ENCODE measurements around the gene MKLN1. TPM values are rescaled to one million over a fixed set of nuclear protein-coding genes. Genes with fewer than 3 reads are reported as not detected.

MKLN1 gene
- total and polyA plus RNA-seq, 2 donors (not counting 1 experiment from before 2014, with no cell fraction given): 8.5 to 68.4 TPM

DNA sequence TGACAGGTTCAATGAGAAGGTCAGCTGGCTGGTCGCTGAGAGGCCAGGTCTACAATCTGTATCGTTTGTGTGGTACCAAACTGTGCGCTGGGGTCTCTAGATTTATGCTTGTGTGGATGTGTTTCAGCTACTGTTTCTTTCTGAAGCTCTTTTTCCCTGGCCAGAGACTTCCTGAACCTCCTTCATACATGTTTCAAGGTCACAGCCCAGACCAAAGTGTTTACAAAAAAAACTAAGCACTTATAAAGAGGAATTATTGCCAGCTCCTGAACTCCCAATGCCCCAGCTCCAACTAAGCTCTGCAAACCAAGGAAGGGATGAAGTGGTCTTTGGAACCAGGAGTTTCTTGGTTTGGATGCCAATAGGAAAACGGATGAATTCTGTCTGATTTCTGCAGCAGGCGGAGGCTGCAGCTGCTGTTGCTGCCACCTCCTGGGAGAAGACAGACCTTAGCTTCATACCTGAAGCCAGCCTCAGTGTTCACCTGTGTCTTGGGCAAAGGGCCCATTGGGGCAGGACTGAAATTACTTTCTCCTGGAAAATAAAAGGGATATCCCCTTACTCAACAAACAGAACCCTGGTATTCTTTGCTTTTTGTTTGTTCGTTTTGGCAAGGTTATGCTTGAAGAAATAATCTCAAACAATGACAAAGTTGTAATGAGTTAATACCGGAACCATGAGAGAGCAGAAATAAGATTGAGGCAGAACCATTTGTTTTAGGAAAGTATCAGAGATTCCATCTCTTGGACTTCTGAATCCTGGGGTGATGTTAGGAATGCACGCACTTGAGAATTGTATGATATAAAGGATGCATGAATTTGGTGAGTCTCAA lies 24.6 kb upstream of the MKLN1 start:
- intact Hi-C loops (cut with micrococcal nuclease): loop anchor here (1.0 to 5.0 kb wide), 3 partner anchors 232 to 406 kb away; no protein-coding TSS in a partner anchor
- no peaks in the 10 kb centered on the region for H3K27me3 ChIP-seq (replicated peaks in 1 of 4; ENCODE audit: control extremely low read depth in 1 of 4, control insufficient read depth in 3 of 4, insufficient read depth in 4 of 4, low read length in 3 of 4)
- peaks cover 2% of the 10 kb centered on the region for H3K4me1 Mint-ChIP-seq
- DNase-seq: peak; percentile 42
- H2AFZ ChIP-seq (ENCODE audit: insufficient read depth, low read depth, low read length, poor library complexity, severe bottlenecking): no peak overlapping the region
- TF ChIP-seq, protein P1, sequence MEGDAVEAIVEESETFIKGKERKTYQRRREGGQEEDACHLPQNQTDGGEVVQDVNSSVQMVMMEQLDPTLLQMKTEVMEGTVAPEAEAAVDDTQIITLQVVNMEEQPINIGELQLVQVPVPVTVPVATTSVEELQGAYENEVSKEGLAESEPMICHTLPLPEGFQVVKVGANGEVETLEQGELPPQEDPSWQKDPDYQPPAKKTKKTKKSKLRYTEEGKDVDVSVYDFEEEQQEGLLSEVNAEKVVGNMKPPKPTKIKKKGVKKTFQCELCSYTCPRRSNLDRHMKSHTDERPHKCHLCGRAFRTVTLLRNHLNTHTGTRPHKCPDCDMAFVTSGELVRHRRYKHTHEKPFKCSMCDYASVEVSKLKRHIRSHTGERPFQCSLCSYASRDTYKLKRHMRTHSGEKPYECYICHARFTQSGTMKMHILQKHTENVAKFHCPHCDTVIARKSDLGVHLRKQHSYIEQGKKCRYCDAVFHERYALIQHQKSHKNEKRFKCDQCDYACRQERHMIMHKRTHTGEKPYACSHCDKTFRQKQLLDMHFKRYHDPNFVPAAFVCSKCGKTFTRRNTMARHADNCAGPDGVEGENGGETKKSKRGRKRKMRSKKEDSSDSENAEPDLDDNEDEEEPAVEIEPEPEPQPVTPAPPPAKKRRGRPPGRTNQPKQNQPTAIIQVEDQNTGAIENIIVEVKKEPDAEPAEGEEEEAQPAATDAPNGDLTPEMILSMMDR (IDR thresholded peaks at IDR 0.05): peak; percentile 41
- no peak for TF ChIP-seq EZH2 (IDR thresholded peaks at IDR 0.05; ENCODE audit: borderline replicate concordance, insufficient read depth, low read depth, low read length, poor library complexity, severe bottlenecking)
- peaks cover 7% of the 10 kb centered on the region for H3K9me3 Mint-ChIP-seq (ENCODE audit: insufficient read depth)
- no peaks in the 10 kb centered on the region for H3K4me1 ChIP-seq (ENCODE audit: control insufficient read depth in 2 of 2, insufficient read depth in 2 of 2, low read length in 2 of 2)
- no peak overlapping the region for H3K9ac ChIP-seq (ENCODE audit: low read length)
- H3K27me3 Mint-ChIP-seq: no peaks in the 10 kb centered on the region
- 85% methylated on average over 5 of the region's 8 CpGs for WGBS (ENCODE audit: insufficient coverage)
- no peaks in the 10 kb centered on the region for H3K79me2 ChIP-seq (ENCODE audit: control insufficient read depth, insufficient read depth, low read length)
- no peak for ATAC-seq (ENCODE audit: low read depth)
- no peak overlapping the region for H3K27ac ChIP-seq (ENCODE audit: low read length in 2 of 2)
- H3K36me3 ChIP-seq (replicated peaks in 1 of 2; ENCODE audit: control extremely low read depth in 1 of 2, control insufficient read depth in 1 of 2, extremely low read depth in 1 of 2, insufficient read depth in 2 of 2, low read length in 1 of 2): no peaks in the 10 kb centered on the region
- H3K4me2 ChIP-seq (replicated peaks; ENCODE audit: low read depth, low read length, poor library complexity, severe bottlenecking): no peak overlapping the region
- H4K20me1 ChIP-seq (ENCODE audit: control insufficient read depth, insufficient read depth, low read length, poor library complexity, severe bottlenecking): no peaks in the 10 kb centered on the region
- POLR2A ChIA-PET: interaction anchor here (0.7 to 0.8 kb wide), 2 partner anchors 94 to 196 kb away, joined by 3 to 4 read pairs; no protein-coding TSS in a partner anchor
- H3K27ac Mint-ChIP-seq: no peak overlapping the region
- H3K4me3 ChIP-seq (ENCODE audit: control extremely low read depth in 1 of 5, extremely low read depth in 1 of 5, insufficient read depth in 1 of 5, low read depth in 2 of 5, low read length in 4 of 5): no peak overlapping the region
- H3K4me3 Mint-ChIP-seq: no peak overlapping the region
- H3K9me3 ChIP-seq (ENCODE audit: control extremely low read depth in 1 of 3, control insufficient read depth in 2 of 3, insufficient read depth in 1 of 3, low read length in 2 of 3): peaks cover 0 to 15% (median 13%) of the 10 kb centered on the region in 3 donors
- CTCF ChIA-PET: interaction anchor here (0.5 to 3.4 kb wide), 24 partner anchors 10 to 1240 kb away, joined by 3 to 25 read pairs (median 4); no protein-coding TSS in a partner anchor

DNA sequence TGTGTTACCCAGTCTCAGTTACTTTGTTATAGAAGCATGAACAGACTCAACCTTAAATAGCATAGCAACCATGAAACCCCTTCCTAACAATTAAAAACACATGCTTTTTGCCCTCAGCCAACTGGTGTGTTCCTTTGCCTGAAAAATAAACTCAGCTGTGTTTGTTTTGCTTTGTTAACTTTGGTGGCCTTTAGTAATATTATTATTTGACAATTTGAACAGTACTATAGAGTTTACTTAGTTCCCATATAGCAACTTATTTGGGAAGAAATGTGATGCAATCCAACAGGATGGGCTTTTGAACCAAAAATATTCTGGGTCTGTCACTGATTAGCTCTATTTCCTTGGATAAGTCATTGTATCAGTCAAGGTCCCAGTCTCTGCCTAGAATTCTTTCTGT lies 22.5 kb upstream of the MKLN1 start:
- no peaks in the 10 kb centered on the region for H3K4me1 ChIP-seq (ENCODE audit: control insufficient read depth in 2 of 2, insufficient read depth in 2 of 2, low read length in 2 of 2)
- Mint-ChIP-seq H3K27ac (no peak overlapping the region), H3K9me3 (ENCODE audit: insufficient read depth) (peaks cover 11% of the 10 kb centered on the region), H3K4me1 (peaks cover 2% of the 10 kb centered on the region), H3K27me3 (no peaks in the 10 kb centered on the region), H3K4me3 (no peak overlapping the region)
- no peak overlapping the region for H2AFZ ChIP-seq (ENCODE audit: insufficient read depth, low read depth, low read length, poor library complexity, severe bottlenecking)
- ChIA-PET CTCF (interaction anchor here (0.6 to 3.1 kb wide), 4 partner anchors 8 to 408 kb away, joined by 3 to 13 read pairs (median 4); no protein-coding TSS in a partner anchor), POLR2A (interaction anchor here (1.1 kb wide), 1 partner anchor 183 kb away, joined by 3 read pairs; no protein-coding TSS in a partner anchor)
- DNase-seq: no peak
- no peak for ATAC-seq (ENCODE audit: low read depth)
- TF ChIP-seq, protein P1 (IDR thresholded peaks at IDR 0.05): no peak
- no peak for TF ChIP-seq EZH2 (IDR thresholded peaks at IDR 0.05; ENCODE audit: borderline replicate concordance, insufficient read depth, low read depth, low read length, poor library complexity, severe bottlenecking)
- H3K9ac ChIP-seq (ENCODE audit: low read length): no peak overlapping the region
- no peak overlapping the region for H3K4me2 ChIP-seq (replicated peaks; ENCODE audit: low read depth, low read length, poor library complexity, severe bottlenecking)
- H3K27ac ChIP-seq (ENCODE audit: low read length in 2 of 2): no peak overlapping the region
- intact Hi-C loops (cut with micrococcal nuclease): no loop called here
- H3K36me3 ChIP-seq (replicated peaks in 1 of 2; ENCODE audit: control extremely low read depth in 1 of 2, control insufficient read depth in 1 of 2, extremely low read depth in 1 of 2, insufficient read depth in 2 of 2, low read length in 1 of 2): no peaks in the 10 kb centered on the region
- H3K27me3 ChIP-seq (replicated peaks in 1 of 4; ENCODE audit: control extremely low read depth in 1 of 4, control insufficient read depth in 3 of 4, insufficient read depth in 4 of 4, low read length in 3 of 4): no peaks in the 10 kb centered on the region
- no peaks in the 10 kb centered on the region for H3K79me2 ChIP-seq (ENCODE audit: control insufficient read depth, insufficient read depth, low read length)
- no peaks in the 10 kb centered on the region for H4K20me1 ChIP-seq (ENCODE audit: control insufficient read depth, insufficient read depth, low read length, poor library complexity, severe bottlenecking)
- H3K4me3 ChIP-seq (ENCODE audit: control extremely low read depth in 1 of 5, extremely low read depth in 1 of 5, insufficient read depth in 1 of 5, low read depth in 2 of 5, low read length in 4 of 5): no peak overlapping the region
- H3K9me3 ChIP-seq (ENCODE audit: control extremely low read depth in 1 of 3, control insufficient read depth in 2 of 3, insufficient read depth in 1 of 3, low read length in 2 of 3): peaks cover 0 to 21% (median 13%) of the 10 kb centered on the region in 3 donors

Data from B cell (primary cell).